Globus pallidus (tissue), 1 donor: ENCODE results near the gene PRICKLE2.
"Not testable (repeated sequence)": the region's sequence is repeated elsewhere in the genome, so short reads cannot be mapped to it uniquely, and the experiment has no call there.

Source experiments
- DNase-seq: peaks from one replicate; pipeline ENCODE4 v3.0.0-alpha.2; 2015; ENCODE audit warnings: low spot score

PRICKLE2 gene

GRCh38 chr3:64098670-64099069 is 126.6 kb downstream of the PRICKLE2 start:
- no peak for DNase-seq

GRCh38 chr3:64097920-64098319 is 127.3 kb downstream of the PRICKLE2 start:
- no peak for DNase-seq

GRCh38 chr3:64095802-64096201 is 129.5 kb downstream of the PRICKLE2 start:
- no peak for DNase-seq

GRCh38 chr3:64094713-64095079 is 130.6 kb downstream of the PRICKLE2 start:
- no peak for DNase-seq

GRCh38 chr3:64093825-64094712 is 131.2 kb downstream of the PRICKLE2 start:
- no peak for DNase-seq

- DNase-seq: no peak
These were observed 132.1 kb downstream of the PRICKLE2 start for GRCh38 chr3:64093211-64093610.

GRCh38 chr3:64091501-64091900 is 133.8 kb downstream of the PRICKLE2 start:
- no peak for DNase-seq

GRCh38 chr3:64089386-64089785 is 135.9 kb downstream of the PRICKLE2 start:
- not testable (repeated sequence) for DNase-seq

GRCh38 chr3:64088408-64089205 is 136.7 kb downstream of the PRICKLE2 start:
- DNase-seq: no peak

- no peak for DNase-seq
These were observed 138.6 kb downstream of the PRICKLE2 start for GRCh38 chr3:64086479-64087252.

- DNase-seq: no peak
These were observed 140.6 kb downstream of the PRICKLE2 start for GRCh38 chr3:64084640-64085039.

GRCh38 chr3:64083575-64083974 is 141.7 kb downstream of the PRICKLE2 start:
- DNase-seq: no peak

- DNase-seq: no peak
These were observed 142.2 kb downstream of the PRICKLE2 start for GRCh38 chr3:64082961-64083541.

- no peak for DNase-seq
These were observed 142.9 kb downstream of the PRICKLE2 start for GRCh38 chr3:64082411-64082810.

GRCh38 chr3:64081235-64081630 is 144.0 kb downstream of the PRICKLE2 start:
- DNase-seq: no peak

- DNase-seq: no peak
These were observed 144.5 kb downstream of the PRICKLE2 start for GRCh38 chr3:64080616-64081234.

- DNase-seq: no peak
These were observed 145.7 kb downstream of the PRICKLE2 start for GRCh38 chr3:64079369-64080150.

GRCh38 chr3:64078966-64079365 is 146.3 kb downstream of the PRICKLE2 start:
- no peak for DNase-seq

- no peak for DNase-seq
These were observed 150.2 kb downstream of the PRICKLE2 start for GRCh38 chr3:64074895-64075679.

GRCh38 chr3:64074060-64074459 is 151.2 kb downstream of the PRICKLE2 start:
- no peak for DNase-seq
